GM12872 (cell line): ENCODE data around the gene PAPOLB.

Experiments used
- TF ChIP-seq, protein P1 (sequence below): IDR thresholded peaks from 3 replicates; pipeline ENCODE4 v1.5.1; 2011; ENCODE audit warnings: low read depth, mild to moderate bottlenecking, low read length, moderate library complexity; ENCODE audit not compliant: insufficient read depth

Gene PAPOLB

DNA sequence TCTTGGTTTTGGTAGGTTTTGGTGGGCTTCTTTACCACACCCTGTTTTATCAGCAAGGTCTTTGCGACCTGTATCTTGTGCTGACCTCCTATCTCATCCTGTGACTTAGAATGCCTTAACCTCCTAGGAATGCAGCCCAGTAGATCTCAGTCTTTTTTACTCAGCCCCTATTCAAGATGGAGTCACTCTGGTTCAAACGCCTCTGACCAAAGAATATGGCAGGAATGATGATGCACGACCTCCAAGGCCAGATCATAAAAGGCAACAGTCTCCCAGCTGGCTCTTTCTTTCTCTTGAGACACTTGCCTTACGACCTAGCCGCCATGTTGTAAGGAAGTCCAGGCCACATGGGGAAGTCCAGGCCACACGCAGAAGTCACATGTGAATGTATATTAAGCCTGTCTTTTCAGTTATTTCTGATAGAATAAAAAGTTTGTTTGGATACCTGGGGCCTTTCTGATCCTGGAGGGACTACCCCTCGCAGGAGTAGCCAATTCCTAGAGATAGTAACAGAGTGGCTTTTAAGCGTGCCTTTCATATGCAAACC is 32.2 kb upstream of the PAPOLB start:
- TF ChIP-seq, protein P1, sequence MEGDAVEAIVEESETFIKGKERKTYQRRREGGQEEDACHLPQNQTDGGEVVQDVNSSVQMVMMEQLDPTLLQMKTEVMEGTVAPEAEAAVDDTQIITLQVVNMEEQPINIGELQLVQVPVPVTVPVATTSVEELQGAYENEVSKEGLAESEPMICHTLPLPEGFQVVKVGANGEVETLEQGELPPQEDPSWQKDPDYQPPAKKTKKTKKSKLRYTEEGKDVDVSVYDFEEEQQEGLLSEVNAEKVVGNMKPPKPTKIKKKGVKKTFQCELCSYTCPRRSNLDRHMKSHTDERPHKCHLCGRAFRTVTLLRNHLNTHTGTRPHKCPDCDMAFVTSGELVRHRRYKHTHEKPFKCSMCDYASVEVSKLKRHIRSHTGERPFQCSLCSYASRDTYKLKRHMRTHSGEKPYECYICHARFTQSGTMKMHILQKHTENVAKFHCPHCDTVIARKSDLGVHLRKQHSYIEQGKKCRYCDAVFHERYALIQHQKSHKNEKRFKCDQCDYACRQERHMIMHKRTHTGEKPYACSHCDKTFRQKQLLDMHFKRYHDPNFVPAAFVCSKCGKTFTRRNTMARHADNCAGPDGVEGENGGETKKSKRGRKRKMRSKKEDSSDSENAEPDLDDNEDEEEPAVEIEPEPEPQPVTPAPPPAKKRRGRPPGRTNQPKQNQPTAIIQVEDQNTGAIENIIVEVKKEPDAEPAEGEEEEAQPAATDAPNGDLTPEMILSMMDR: no peak

GRCh38 chr7:4889682-4890081 is 27.9 kb upstream of the PAPOLB start:
- TF ChIP-seq, protein P1: no peak

DNA sequence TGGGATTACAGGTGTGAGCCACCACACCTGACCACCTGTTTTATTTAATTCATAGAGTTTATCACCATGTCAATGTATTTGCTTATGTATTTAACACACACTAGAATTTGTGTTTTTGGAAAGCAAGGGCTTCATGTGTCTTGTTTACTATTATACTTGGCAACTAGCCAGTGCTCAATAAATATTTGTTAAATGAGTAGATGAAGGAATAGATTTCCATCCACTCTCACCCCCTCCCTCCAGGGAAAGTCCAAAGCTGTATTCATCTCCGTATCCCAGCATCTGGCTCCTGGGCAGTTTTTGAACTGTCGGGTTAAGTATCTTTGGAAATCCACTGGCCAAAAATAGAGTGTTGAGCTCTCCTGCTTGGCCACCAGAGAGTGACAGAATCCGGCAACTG is 26.3 kb upstream of the PAPOLB start:
- TF ChIP-seq, protein P1: no peak

- TF ChIP-seq, protein P1: no peak
Observed at GRCh38 chr7:4886671-4887070, 24.8 kb upstream of the PAPOLB start.

DNA sequence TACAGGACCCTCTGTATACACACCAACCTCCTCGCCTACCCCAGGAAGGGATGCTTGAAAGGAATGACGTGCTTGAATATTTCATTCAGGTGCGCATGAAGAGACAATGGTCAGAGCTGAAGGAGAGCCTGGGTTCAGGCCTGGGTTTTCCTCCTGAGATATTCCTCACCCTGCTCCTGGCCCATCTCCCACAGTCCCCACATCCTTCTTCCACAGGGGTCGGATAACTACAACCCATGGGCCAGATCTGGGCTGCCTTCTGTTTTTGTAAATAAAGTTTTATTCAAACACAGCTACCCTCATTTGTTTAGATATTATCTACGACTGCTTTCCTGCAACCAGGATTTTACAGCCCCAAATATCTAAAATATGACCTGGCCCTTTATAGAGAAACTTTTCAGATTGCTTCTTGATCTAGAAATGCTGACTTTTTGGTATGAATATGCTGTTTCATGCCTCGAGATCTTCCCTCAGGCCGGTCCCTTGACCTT is 23.5 kb upstream of the PAPOLB start:
- TF ChIP-seq, protein P1: no peak

GRCh38 chr7:4884164-4884563 is 22.3 kb upstream of the PAPOLB start:
- TF ChIP-seq, protein P1: no peak

DNA sequence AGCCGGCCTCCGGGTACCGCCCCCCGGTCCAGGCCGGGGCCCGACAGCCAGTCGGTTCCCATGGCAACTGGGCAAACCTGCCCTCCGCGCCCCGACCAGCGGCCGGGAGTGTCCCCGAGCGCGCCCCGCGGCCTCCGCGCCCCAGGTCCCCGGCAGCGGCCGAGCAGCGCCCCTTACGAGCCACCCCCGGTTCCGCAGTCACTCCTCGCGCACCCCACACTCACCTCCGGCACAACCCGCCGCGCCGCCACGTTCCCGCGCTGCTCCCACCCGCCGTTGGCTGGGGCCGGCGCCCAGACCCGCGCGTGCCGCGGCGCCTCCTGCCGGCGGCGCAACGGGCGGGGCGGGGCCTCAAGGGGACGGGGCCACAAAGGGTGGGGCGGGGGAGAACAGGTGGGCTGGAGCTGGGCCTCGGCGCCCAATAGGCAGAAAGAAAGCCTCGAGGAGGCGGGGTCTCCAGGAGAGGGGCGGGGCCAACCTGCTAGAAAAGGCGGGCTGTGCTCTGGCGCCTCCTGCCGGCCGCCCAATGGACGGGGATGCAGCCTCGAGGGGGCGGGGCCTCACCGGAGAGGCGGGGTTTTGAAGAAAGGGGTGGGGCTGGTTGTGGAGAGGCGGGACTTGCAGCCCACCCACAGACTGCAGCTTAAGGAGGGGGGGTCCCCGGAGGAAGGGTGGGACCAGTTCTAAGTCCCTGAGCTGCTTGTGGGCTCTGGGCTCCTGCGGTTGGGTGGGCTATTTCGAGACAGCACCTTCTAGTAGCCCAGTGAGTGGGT is 21.7 kb upstream of the PAPOLB start, which contains the start of gene RADIL:
Gene RADIL, minus strand, starts transcription at position 345 of the 773 bp plus-strand sequence. CDS start 5,577 bp downstream, outside the sequence.
- TF ChIP-seq, protein P1: peak; percentile 47
